Stimulated activated CD8-positive, alpha-beta memory T cell treated with anti-CD3 and anti-CD28 coated beads, Interleukin-7, amount 100 ng/mL, for 4 hours (primary cell): ENCODE measurements around the gene LZTS3.
A peak's percentile ranks its signal among the peaks of the same experiment; 100 is the strongest.
"Not testable (repeated sequence)": the region's sequence is repeated elsewhere in the genome, so short reads cannot be mapped to it uniquely, and the experiment has no call there.

Experiments used
- DNase-seq, 2 donors: peaks; one replicate each; pipeline ENCODE4 v3.0.0-alpha.2; 2020; ENCODE audit warnings: low read depth in 2 of 2

The LZTS3 gene

GRCh38 chr20:3135507-3136070 lies 37.8 kb downstream of the LZTS3 start:
- no peak for DNase-seq

DNA sequence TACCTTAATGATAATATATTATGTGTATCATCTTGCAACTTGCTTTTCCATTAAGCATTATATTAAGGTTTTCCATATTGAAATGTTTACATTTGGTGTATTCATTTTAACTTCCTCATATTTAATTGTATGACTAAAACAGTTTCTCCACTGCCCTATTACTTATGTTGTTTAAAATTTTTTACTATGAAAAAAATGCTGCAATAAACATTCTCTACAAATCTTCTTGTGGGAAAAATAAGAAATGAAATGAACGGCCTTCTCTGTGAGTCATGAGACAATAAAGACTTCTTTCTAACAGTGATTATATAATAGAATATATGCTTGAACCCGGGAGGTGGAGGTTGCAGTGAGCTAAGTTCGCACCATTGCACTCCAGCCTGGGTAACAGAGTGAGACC lies 39.2 kb downstream of the LZTS3 start:
- no peak for DNase-seq

DNA sequence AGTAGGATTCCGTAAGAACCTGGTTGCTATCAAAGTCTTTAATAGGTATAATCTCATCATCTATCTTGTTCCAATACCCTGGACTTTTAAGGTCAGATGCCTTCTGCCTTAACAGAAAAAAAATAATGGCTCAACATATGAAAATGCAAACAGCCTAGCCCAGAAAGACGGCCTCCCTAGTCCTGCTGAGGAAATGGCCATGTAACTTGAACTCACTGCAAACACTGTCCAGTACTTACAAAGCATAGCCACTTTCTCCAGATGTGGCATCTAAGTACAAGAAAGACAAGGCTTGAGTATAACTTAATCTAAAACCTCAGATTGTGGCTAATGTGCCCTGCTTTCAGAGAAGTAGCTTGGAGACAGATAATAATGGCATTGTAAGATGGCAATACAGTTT lies 40.2 kb downstream of the LZTS3 start:
- no peak for DNase-seq

GRCh38 chr20:3130051-3130600 lies 43.2 kb downstream of the LZTS3 start:
- no peak for DNase-seq

GRCh38 chr20:3129094-3129493 lies 44.3 kb downstream of the LZTS3 start:
- no peak for DNase-seq

DNA sequence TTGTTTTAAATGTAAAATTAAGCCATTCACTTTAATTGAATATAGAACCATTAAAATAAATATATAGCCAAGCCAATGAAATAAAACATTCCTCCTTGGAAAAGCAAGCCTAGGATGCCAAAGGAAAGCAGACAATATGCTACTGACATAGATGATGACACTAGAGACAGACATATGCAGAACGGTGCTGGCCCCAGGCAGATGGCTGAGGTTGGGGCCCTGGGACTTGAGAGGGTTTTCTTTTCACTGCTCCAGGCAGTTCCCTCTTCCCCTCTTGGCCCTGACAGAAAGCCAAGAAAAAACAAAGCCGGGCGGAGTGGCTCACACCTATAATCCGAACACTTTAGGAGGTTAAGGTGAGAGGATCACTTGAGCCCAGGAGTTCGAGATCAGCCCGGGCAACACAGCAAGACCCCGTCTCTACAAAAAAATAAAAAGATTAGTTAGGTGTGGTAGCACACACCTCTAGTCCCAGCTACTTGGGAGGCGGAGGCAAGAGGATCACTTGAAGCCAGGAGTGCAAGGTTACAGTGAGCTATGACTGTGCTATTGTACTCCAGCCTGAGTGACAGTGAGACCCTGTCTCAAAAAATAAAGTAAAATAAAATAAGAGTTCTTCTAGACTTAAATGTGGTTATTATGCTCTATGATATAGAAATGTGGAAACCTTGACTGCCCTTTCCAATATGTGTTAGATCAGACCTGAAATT lies 44.9 kb downstream of the LZTS3 start:
- no peak for DNase-seq

DNA sequence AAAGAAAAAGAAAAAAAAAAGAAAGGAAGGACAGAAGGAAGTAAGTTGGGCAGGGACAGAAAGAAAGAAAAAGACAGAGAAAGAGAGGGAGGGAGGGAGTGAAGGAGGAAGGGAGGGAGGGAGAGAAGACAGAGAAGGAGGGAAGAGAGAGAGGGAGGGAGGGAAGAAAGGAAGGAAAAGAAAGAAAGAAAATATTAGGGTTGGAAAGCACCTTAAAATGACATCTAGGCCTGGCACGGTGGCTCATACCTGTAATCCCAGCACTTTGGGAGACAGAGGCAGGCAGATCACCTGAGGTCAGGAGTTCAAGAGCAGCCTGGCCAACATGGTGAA lies 46.9 kb downstream of the LZTS3 start:
- no peak for DNase-seq

DNA sequence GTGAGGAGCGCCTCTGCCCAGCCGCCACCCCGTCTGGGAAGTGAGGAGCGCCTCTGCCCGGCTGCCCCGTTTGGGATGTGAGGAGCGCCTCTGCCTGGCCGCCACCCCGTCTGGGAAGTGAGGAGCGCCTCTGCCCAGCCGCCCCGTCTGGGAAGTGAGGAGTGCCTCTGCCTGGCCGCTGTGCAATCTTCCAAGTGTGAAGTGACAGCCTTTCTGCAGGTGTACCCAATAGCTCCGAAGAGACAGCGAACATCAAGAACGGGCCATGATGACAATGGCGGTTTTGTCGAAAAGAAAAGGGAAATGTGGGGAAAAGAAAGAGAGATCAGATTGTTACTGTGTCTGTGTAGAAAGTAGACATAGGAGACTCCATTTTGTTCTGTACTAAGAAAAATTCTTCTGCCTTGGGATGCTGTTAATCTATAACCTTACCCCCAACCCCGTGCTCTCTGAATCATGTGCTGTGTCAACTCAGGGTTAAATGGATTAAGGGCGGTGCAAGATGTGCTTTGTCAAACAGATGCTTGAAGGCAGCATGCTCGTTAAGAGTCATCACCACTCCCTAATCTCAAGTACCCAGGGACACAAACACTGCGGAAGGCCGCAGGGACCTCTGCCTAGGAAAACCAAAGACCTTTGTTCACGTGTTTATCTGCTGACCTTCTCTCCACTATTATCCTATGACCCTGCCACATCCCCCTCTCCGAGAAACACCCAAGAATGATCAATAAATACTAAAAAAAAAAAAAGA lies 47.4 kb downstream of the LZTS3 start:
- not testable (repeated sequence) for DNase-seq

- DNase-seq = not testable (repeated sequence)
These were observed 48.4 kb downstream of the LZTS3 start for GRCh38 chr20:3124773-3125560.

GRCh38 chr20:3124163-3124562 lies 49.2 kb downstream of the LZTS3 start:
- DNase-seq = not testable (repeated sequence)

DNA sequence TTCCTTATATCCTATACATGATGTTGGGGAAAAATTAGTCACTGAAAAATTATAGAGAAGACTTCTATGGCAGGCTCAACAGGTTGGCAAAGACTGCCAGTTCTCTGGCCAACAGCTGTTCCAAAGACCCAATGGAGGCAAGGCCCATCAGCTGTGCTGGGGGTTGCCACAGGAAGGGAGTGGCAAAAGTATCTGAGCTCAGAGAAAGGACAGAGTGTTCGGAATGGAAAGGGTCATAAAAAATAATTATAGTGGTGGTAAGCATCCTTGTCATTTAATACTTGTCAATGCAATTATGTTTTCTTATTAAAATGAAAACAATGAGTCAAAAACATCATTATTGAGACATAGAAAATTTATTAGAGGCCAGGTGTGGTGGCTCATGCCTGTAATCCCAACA lies 49.8 kb downstream of the LZTS3 start:
- no peak for DNase-seq

DNA sequence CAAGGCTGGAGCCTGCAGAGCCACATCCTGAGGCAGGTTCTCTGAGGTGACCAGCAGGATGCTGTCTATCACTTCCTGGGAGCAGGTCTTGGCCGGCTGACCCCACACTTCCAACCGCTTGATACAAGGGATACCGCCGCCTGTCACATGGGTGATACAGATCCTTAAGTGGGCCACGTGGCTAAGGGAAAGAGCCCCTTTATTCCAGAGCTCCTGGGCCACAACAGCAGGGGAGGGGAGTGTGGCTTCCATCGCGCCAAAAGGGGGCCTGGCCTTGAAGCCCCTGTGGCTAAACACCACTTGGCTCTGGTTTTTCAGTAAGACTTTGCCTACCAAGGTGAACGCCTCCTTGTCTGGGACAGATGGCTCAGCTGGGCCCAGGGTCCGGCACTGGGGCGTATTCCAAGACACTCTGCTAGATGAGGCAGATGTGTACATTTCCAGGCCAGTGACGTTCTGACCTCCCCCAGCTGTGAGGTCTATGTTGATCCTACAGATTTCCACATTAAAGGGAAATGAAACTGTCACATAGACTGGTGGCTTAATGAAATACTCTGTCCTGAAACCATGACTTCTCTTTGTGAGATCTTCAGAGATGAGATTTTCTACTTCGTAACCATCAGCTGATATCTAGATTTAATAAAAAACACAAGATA lies 51.3 kb downstream of the LZTS3 start:
- DNase-seq = no peak

- DNase-seq = no peak
These were observed 52.0 kb downstream of the LZTS3 start for GRCh38 chr20:3121271-3121911.

- DNase-seq = no peak
These were observed 54.3 kb downstream of the LZTS3 start for GRCh38 chr20:3119044-3119443.

GRCh38 chr20:3117839-3118379 lies 55.4 kb downstream of the LZTS3 start:
- DNase-seq = peak in 1 of 2 donors; percentile 28

GRCh38 chr20:3116341-3116740 lies 57.0 kb downstream of the LZTS3 start:
- no peak for DNase-seq

DNA sequence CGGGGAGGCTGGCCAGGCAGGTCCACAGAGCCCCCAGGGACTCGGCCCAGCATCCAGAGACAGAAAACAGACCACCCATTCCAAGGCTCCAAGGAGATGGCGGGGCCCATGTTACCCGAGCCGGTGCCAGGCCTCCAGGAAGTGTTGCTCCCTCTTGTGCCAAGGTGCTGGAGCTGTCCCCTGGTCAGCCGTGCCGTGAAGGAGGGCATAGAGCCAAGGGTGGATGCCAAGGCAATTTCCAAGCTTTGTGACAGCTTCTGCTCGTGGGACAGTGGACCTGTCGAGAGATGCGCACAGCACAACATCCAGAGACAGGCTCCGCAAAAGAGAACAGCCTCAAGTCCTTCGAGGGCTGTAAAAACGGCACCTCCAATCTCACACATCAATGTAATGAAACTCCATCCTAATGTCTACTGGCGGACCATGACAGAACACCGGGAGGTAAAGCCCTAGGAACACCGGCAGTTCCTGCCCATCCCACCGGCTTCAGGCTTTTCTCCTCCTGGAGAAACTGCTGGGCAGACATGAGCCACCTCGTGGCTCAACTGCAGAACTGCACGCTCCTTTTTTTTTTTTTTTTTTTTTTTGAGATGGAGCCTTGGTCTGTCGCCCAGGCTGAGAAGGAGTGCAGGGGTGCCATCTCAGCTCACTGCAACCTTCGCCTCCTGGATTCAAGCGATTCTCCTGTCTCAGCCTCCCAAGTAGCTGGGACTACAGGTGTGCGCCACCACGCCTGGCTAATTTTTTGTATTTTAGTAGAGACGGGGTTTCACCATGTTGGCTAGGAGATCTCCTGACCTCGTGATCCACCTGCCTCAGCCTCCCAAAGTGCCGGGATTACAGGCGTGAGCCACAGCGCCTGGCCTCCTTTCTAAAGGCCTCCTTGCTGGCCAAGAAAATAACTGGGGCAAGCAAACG lies 57.9 kb downstream of the LZTS3 start:
- no peak for DNase-seq
